ENCODE data around the gene CDKL5.

CDKL5 gene

DNA sequence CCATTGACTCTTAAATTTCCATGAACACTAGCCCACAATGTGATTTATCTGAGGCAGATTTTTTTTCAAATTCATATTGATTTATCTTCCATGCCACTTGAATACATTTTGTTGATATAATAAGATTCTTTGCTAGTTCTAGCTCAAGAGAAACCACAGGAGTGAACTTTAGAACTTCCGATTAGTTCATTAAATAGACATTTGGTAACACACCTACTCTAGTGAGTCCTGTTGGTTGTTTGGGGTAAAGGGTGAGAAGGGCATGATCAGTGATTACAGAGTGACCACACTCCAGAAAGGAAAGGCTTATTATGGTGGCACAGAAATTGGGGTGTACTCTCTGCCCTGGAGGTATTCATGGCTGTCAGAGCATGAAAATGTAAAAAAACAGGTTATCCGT lies 120.4 kb downstream of the CDKL5 start:
- TF ChIP-seq, protein P1, sequence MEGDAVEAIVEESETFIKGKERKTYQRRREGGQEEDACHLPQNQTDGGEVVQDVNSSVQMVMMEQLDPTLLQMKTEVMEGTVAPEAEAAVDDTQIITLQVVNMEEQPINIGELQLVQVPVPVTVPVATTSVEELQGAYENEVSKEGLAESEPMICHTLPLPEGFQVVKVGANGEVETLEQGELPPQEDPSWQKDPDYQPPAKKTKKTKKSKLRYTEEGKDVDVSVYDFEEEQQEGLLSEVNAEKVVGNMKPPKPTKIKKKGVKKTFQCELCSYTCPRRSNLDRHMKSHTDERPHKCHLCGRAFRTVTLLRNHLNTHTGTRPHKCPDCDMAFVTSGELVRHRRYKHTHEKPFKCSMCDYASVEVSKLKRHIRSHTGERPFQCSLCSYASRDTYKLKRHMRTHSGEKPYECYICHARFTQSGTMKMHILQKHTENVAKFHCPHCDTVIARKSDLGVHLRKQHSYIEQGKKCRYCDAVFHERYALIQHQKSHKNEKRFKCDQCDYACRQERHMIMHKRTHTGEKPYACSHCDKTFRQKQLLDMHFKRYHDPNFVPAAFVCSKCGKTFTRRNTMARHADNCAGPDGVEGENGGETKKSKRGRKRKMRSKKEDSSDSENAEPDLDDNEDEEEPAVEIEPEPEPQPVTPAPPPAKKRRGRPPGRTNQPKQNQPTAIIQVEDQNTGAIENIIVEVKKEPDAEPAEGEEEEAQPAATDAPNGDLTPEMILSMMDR (conservative IDR thresholded peaks at IDR 0.05), result no peak
- no peak for TF ChIP-seq ZFX (IDR thresholded peaks at IDR 0.05)
- no peak overlapping the region for H3K27ac ChIP-seq

DNA sequence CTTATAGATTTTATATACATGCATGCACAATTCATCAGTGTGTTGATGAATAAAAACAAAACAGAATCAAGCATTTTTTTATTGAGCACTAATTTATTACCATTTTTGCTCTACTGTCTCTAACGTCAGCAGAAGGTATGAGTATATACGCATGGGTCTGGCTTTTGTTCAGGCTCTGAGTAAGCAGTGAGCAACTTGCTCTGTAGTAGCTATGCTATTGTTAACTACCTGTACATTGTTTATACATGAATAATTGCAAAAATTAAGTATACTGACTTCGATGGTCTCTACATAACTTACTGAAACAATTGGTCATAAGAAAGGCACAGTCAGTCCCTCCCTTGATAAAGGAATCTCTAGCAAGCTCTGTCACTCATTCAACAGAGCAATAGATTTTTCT lies 123.6 kb downstream of the CDKL5 start:
- TF ChIP-seq ZFX (IDR thresholded peaks at IDR 0.05), result no peak
- TF ChIP-seq, protein P1 (conservative IDR thresholded peaks at IDR 0.05), result no peak
- H3K27ac ChIP-seq, result no peak overlapping the region

DNA sequence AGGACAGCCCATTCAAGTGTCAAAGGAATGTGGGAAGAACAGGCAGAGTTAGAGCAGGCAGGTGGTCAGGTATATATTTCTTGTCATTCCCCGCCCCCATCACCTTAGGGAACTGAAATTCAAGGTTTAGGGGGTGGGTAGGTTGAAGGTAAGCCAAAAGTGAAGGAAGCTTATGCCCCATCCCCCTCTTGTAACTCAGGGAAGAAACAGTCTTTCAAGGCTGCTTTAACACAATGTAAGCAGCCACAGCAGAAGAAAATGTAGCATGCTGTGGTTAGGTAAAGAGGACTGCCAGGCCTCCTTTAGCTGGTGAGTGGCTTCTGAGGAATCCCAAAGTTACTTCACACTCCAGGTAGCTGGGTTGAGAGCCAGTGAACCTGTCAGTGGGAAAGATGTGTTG lies 124.2 kb downstream of the CDKL5 start:
- TF ChIP-seq, protein P1 (conservative IDR thresholded peaks at IDR 0.05), result no peak
- TF ChIP-seq ZFX (IDR thresholded peaks at IDR 0.05), result no peak
- no peak overlapping the region for H3K27ac ChIP-seq

DNA sequence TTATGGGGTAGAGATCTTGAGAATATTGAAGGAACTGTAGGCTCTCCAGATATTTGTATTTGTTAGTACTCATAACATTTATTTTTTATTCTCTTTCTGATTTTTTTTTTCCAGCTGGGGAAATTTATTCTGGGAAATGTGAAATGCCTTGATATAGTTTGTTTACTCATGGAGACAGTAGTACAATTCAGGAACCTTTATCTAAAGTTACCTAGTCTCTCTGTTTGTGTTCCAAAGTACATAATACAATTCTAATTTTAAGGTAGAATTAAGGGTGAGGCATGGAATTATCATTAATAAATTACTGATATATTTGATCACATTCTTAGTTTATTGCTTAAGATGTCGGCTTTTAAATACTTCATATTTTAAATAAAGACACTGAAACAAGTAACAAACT lies 132.5 kb downstream of the CDKL5 start:
- TF ChIP-seq ZFX (IDR thresholded peaks at IDR 0.05), result no peak
- no peak overlapping the region for H3K27ac ChIP-seq

DNA sequence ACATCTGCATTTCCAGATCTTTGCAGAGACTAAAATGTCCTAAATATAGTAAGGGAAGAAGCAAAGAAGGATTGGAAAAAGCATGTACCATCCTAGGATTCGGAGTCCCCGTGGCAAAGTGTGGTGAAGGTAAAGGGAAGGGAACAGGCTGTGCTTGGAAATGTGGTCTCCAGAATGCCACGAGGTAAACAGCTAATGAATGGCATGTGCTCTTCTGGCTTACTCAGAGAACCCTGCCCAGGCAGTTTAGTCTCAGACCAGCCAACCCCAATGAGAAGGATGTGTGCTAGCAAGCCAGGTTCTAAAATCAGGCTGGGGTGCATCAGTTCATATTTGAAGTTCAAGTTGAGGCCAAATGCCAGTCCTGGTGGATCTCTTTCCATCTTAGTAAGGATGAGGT lies 133.4 kb downstream of the CDKL5 start:
- TF ChIP-seq, protein P1 (conservative IDR thresholded peaks at IDR 0.05), result no peak
- TF ChIP-seq ZFX (IDR thresholded peaks at IDR 0.05), result no peak
- no peak overlapping the region for H3K27ac ChIP-seq

DNA sequence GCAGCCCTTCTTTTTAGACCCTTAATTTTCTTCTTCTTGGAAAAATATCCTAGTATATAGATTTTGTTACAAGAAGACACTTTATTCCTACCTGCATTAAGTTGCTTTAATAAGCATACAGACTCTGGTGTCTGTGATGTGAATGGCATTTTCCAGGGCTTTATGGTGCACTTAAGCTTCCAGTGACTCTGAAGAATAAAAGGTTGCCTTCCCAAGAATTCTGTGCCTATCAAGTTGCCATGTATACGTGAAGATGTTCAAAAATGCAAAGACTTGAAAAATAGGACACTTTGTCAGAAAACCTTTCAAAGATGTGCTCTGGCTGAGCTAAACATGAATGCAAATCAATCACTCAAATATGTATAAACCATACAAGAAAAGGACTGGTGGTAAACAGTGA lies 135.6 kb downstream of the CDKL5 start:
- TF ChIP-seq, protein P1 (conservative IDR thresholded peaks at IDR 0.05), result no peak
- no peak for TF ChIP-seq ZFX (IDR thresholded peaks at IDR 0.05)
- no peak overlapping the region for H3K27ac ChIP-seq

DNA sequence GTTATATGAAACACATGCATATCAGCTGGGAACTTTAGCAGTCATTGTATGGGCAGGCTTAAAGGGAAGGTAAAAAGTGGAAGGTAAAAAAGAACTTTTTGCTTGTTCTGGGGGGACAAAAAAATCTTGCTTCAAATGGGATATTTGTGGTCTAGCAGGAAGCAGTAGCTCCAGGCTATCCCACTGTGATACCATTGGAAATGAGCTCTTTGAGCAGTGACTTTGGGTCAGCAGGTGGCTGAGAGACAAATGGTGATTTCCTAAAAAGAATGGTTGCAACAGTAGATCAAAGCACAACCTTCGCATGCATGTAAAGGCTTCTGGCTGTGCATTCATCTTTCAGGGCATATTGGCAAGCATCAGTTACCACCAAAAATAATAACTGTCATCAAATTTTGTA lies 140.3 kb downstream of the CDKL5 start:
- TF ChIP-seq, protein P1 (conservative IDR thresholded peaks at IDR 0.05), result no peak
- TF ChIP-seq ZFX (IDR thresholded peaks at IDR 0.05), result no peak
- H3K27ac ChIP-seq, result no peak overlapping the region

DNA sequence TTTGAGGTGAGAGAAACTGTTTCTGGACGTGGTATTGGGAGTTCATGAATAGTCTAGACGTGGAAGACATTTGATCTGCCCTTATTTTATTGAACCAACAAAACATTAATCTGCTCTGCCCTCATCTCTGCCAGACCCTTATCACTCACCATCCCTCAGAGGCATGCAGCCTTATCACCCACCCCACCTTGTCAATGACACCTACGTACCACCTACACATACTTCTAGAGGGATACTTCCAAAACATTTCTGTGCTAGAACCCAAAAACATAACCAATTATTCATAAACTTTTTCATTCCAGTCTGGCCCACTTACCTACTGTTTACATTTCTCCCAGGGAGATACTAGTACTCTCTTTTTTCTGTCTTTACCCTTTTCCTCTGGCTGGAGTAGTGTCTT lies 141.3 kb downstream of the CDKL5 start:
- TF ChIP-seq, protein P1 (conservative IDR thresholded peaks at IDR 0.05), result no peak
- no peak for TF ChIP-seq ZFX (IDR thresholded peaks at IDR 0.05)
- H3K27ac ChIP-seq, result no peak overlapping the region
